Stomach (tissue), 9 donors: ENCODE measurements around the gene MICAL3. TPM values are rescaled to one million over a fixed set of nuclear protein-coding genes. Genes with fewer than 3 reads are reported as not detected.

Experiments used
- DNase-seq, 2 donors: peaks; one replicate each; pipeline versions ENCODE4 v3.0.0 to v3.0.0-alpha.2; 2013 to 2019
- H3K27ac ChIP-seq, 5 donors: fragments of 200-600 bp in 4 of 5; sonication (generic) in 4 of 5; one replicate each; pipeline ENCODE4 v1.5.1; 2013 to 2019; ENCODE audit warnings: mild to moderate bottlenecking in 1 of 5, moderate library complexity in 1 of 5
- H3K27me3 ChIP-seq, 3 donors: fragments of 200-600 bp; sonication (generic); one replicate each; pipeline ENCODE4 v1.5.1; 2017 to 2019; ENCODE audit warnings: mixed run types in 1 of 3
- H3K36me3 ChIP-seq, 4 donors: fragments of 200-600 bp; sonication (generic); 1 replicate in 3 of 4; 2 replicates in 1 of 4; pipeline ENCODE4 v1.5.1; 2016 to 2019
- H3K4me1 ChIP-seq, 4 donors: fragments of 200-600 bp; sonication (generic); one replicate each; pipeline ENCODE4 v1.5.1; 2016 to 2019
- H3K4me3 ChIP-seq, 4 donors: fragments of 200-600 bp; sonication (generic) in 3 of 4; one replicate each; pipeline ENCODE4 v1.5.1; 2016 to 2019; ENCODE audit warnings: mild to moderate bottlenecking in 1 of 4
- H3K9me3 ChIP-seq, 4 donors: fragments of 200-600 bp; sonication (generic); one replicate each; pipeline ENCODE4 v1.5.1; 2016 to 2019
- EP300 ChIP-seq: sonication (generic); formaldehyde crosslinking; IDR thresholded peaks from one replicate; pipeline ENCODE4 v1.6.1; 2017; ENCODE audit warnings: antibody characterized with exemption
- POLR2A ChIP-seq, 4 donors: fragments of 450-650 bp; IDR thresholded peaks; one replicate each; pipeline ENCODE4 v1.6.1; 2016; ENCODE audit warnings: antibody characterized with exemption in 4 of 4, control low read depth in 2 of 4, mild to moderate bottlenecking in 1 of 4, moderate library complexity in 1 of 4
- POLR2AphosphoS5 ChIP-seq, 3 donors: sonication (generic); formaldehyde crosslinking; IDR thresholded peaks; one replicate each; pipeline ENCODE4 v1.6.1; 2016; ENCODE audit warnings: antibody characterized with exemption in 3 of 3
- WGBS, 5 donors: extraction: QIAGEN DNeasy Blood & Tissue Kit in 3 of 5; methylation state at CpG; one replicate each; pipeline versions ENCODE4 v1.1.5 to v1.1.7; 2013 to 2018; 5-methylcytosine and 5-hydroxymethylcytosine counted together
- intact Hi-C: fragments of 100-400 bp; cut with DNase I; formaldehyde crosslinking; loops from one replicate; pipeline ENCODE4 v1.15.1; 2023; ENCODE audit warnings: low total_unique reads
- polyA plus RNA-seq, 3 donors: library from polyadenylated mRNA; stranded (reverse); fragments of 200-250 nt; gene quantifications; one replicate each; pipeline ENCODE4 v1.2.3, GENCODE V29; 2013
- total RNA-seq, 5 donors: library from RNA; depleted of rRNA; stranded (reverse); fragments of >200 nt; gene quantifications; one replicate each; pipeline versions ENCODE4 v1.1.0 to v1.2.3, GENCODE V29; 2014 to 2016
- TF ChIP-seq, protein P1 (sequence below), 7 experiments: fragments of 450-650 bp in 4 of 7; fragments of 200-600 bp in 3 of 7; sonication (generic) in 3 of 7; IDR thresholded peaks; one replicate each; pipeline ENCODE4 v1.5.1; 2016 to 2019; ENCODE audit warnings: antibody characterized with exemption in 7 of 7, control low read depth in 2 of 7, mild to moderate bottlenecking in 1 of 7
- donor health status: healthy with polysubstance abuse.
- donor health status: Bipolar disorder and iron deficiency.
- donor health status: healthy.

Gene MICAL3
- total and polyA plus RNA-seq, 8 donors, result 3.5 to 130 (median 24.0) TPM

DNA sequence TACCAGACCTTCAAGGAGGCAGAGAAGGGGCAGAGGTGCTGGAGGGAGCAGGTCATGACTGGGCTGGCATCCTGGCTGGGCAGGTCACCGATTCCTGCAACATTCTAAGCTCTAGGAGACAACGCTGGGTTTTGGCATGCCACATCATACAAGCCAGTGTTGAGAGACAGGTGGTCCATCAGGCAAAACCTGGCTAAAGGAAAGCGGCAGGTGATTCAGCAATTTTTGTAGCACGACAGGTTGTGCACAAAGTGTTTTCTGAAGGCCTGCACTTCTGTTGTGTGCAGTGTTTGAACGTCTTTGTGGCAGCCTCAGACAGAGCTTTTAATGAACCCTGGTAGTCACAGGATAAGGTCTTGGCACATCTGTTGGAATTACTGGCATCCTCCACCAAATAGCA lies 180.2 kb downstream of the MICAL3 start:
- 87 to 93% (median 91%) methylated on average over 5 of the region's 5 CpGs for WGBS, 5 donors
- peaks cover 4 to 35% (median 25%) of the 10 kb centered on the region in 4 donors for H3K36me3 ChIP-seq
- H3K27me3 ChIP-seq, result no peaks in the 10 kb centered on the region
- peaks cover 8 to 42% (median 23%) of the 10 kb centered on the region in 4 donors for H3K4me1 ChIP-seq
- TF ChIP-seq POLR2AphosphoS5 (IDR thresholded peaks at IDR 0.05) (no peak), POLR2A (IDR thresholded peaks at IDR 0.05) (no peak), EP300 (no peak)
- TF ChIP-seq, protein P1, sequence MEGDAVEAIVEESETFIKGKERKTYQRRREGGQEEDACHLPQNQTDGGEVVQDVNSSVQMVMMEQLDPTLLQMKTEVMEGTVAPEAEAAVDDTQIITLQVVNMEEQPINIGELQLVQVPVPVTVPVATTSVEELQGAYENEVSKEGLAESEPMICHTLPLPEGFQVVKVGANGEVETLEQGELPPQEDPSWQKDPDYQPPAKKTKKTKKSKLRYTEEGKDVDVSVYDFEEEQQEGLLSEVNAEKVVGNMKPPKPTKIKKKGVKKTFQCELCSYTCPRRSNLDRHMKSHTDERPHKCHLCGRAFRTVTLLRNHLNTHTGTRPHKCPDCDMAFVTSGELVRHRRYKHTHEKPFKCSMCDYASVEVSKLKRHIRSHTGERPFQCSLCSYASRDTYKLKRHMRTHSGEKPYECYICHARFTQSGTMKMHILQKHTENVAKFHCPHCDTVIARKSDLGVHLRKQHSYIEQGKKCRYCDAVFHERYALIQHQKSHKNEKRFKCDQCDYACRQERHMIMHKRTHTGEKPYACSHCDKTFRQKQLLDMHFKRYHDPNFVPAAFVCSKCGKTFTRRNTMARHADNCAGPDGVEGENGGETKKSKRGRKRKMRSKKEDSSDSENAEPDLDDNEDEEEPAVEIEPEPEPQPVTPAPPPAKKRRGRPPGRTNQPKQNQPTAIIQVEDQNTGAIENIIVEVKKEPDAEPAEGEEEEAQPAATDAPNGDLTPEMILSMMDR (IDR thresholded peaks at IDR 0.05), result no peak
- no peaks in the 10 kb centered on the region for H3K9me3 ChIP-seq
- H3K27ac ChIP-seq, result peak overlapping the region in 3 of 5 donors; percentile 10 to 87 (median 84)
- H3K4me3 ChIP-seq, result no peak overlapping the region
- intact Hi-C loops, result no loop called here
- DNase-seq, result no peak

DNA sequence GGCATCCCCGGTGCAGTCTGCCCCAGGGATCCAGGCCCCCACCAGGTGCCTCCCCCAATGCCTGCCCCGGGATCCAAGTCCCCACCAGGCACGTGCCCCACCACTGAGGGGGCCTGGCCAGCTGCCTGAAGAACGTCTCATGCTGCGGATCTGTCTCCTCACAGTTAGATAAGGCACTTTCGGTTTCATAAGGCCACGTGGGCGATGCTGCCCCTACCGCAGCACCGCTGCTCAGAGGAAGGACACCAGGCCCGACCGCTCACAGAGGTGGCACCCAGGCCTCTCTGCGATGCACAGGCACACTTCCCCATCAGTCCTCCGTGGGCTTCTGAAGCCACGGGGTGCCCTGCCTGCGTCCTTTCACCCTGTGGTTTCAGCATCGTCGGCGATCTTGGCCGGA lies 182.0 kb downstream of the MICAL3 start:
- Histone ChIP-seq H3K4me1 (peaks cover 8 to 40% (median 23%) of the 10 kb centered on the region in 4 donors), H3K36me3 (peaks cover 4 to 49% (median 38%) of the 10 kb centered on the region in 4 donors), H3K4me3 (peak overlapping the region in 2 of 4 donors; percentile 18 to 37), H3K9me3 (no peaks in the 10 kb centered on the region), H3K27ac (peak overlapping the region in 3 of 5 donors; percentile 44 to 87 (median 44)), H3K27me3 (no peaks in the 10 kb centered on the region)
- 64 to 78% (median 72%) methylated on average over 8 to 20 of the region's 20 CpGs for WGBS, 5 donors
- intact Hi-C loops, result no loop called here
- peak; percentile 45 to 49 for DNase-seq
- TF ChIP-seq POLR2AphosphoS5 (IDR thresholded peaks at IDR 0.05) (no peak), POLR2A (IDR thresholded peaks at IDR 0.05) (no peak), EP300 (no peak)
- TF ChIP-seq, protein P1 (IDR thresholded peaks at IDR 0.05), result no peak

DNA sequence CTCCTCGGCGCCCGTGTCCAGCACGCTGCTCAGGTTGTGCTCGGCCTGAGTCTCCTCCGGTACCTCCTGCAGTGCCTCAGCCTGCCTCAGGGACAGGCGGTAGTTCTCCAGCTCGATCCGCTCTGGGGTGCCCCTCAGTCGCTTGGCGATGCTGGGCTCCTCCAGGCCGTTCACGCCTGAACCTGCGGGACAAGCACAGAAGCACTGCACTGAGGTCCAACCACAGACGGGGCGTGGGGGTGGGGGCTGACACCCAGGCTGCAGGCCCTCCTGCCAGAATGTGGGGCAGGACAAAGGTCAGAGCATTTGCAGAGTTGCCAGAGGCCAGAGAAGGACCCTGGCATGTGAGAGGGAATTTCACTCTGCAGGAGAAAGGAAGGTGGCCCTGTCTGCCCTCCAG lies 182.5 kb downstream of the MICAL3 start:
- intact Hi-C loops, result no loop called here
- no peaks in the 10 kb centered on the region for H3K9me3 ChIP-seq
- peaks cover 4 to 54% (median 43%) of the 10 kb centered on the region in 4 donors for H3K36me3 ChIP-seq
- H3K4me3 ChIP-seq, result peak overlapping the region in 1 of 4 donors; percentile 18
- peaks cover 10 to 40% (median 22%) of the 10 kb centered on the region in 4 donors for H3K4me1 ChIP-seq
- WGBS, 5 donors, result 74 to 94% (median 90%) methylated on average over 16 of the region's 16 CpGs; no CpG with 5 or more reads in 1 of the 5 donors
- H3K27me3 ChIP-seq, result no peaks in the 10 kb centered on the region
- TF ChIP-seq, protein P1 (IDR thresholded peaks at IDR 0.05), result no peak
- TF ChIP-seq POLR2AphosphoS5 (IDR thresholded peaks at IDR 0.05) (no peak), POLR2A (IDR thresholded peaks at IDR 0.05) (no peak), EP300 (no peak)
- H3K27ac ChIP-seq, result peak overlapping the region in 3 of 5 donors; percentile 44 to 87 (median 44)
- DNase-seq, result no peak

DNA sequence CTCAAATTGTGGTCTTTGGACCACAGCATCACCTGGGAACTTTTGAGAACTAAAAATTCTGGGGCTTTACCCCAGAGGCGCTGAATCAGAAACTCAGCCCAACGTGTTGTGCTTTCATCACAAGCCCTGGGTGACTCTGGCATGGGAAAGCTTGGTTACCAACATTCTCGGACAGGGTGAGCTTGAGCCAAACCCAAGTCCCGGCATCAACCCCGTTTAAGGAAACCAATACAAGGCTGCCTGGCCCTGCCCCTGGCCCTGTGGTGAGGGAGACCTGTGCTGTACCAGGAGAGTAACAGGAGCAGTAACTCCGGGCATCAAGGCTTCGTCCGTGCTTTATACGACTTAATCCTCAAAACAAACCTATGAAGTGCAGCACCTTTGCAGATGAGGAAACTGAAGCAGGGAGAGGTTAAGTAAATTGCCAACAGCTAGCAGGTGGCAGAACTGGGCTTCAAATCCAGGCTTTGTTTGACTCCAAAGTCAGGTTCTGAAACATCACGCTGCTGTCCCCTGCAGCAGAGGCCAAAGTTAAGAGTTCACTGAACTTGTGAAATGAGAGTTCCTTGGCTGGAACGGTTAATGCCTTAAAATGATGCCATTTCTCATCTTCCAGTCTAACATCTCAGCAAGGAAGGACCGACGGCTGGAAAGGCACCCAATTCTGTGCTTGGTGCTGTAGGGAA lies 186.0 kb downstream of the MICAL3 start:
- no peak for DNase-seq
- Histone ChIP-seq H3K36me3 (peaks cover 4 to 69% (median 64%) of the 10 kb centered on the region in 4 donors), H3K9me3 (no peaks in the 10 kb centered on the region), H3K4me3 (no peak overlapping the region), H3K27ac (peak overlapping the region in 4 of 5 donors; percentile 26 to 84 (median 42)), H3K27me3 (no peaks in the 10 kb centered on the region), H3K4me1 (peaks cover 10 to 40% (median 14%) of the 10 kb centered on the region in 4 donors)
- no peak for TF ChIP-seq POLR2AphosphoS5 (IDR thresholded peaks at IDR 0.05)
- TF ChIP-seq POLR2A (IDR thresholded peaks at IDR 0.05), result no peak
- TF ChIP-seq EP300, result no peak
- TF ChIP-seq, protein P1 (IDR thresholded peaks at IDR 0.05), result no peak
- intact Hi-C loops, result no loop called here
- 83 to 93% (median 90%) methylated on average over 12 to 13 of the region's 13 CpGs for WGBS, 5 donors
